IMR-90 (cell line): ENCODE results near the gene COMMD1. TPM values are rescaled to one million over a fixed set of nuclear protein-coding genes. Genes with fewer than 3 reads are reported as not detected.

Source experiments
- ATAC-seq: fragments of 200-7000 bp; cut with Tn5 transposase; 2 replicates; pipeline ENCODE4 v1.9.1; 2020; ENCODE audit warnings: low read depth, mild to moderate bottlenecking, moderate library complexity
- BruUV-seq: library from RNA; stranded (reverse); fragments of 400-500 nt; replicated peaks from 2 replicates; lab custom pipeline; 2021; lab: Mats Ljungman, UMichigan
- CTCF ChIA-PET: fragments of 300-600 bp; formaldehyde crosslinking; extraction: SDS; loops from one replicate; lab custom pipeline; 2021; ENCODE audit warnings: antibody characterized with exemption; lab: Yijun Ruan, JAX
- POLR2A ChIA-PET: fragments of 300-600 bp; sonication (Branson Sonifier 250); formaldehyde crosslinking; loops from one replicate; lab custom pipeline; 2022; ENCODE audit warnings: antibody characterized with exemption; ENCODE audit not compliant: unreplicated experiment; lab: Charles Lee
- DNase-seq: peaks from one replicate; pipeline ENCODE4 v3.0.0; 2013
- H2AFZ ChIP-seq: replicated peaks from 2 replicates; pipeline ENCODE3; 2013; ENCODE audit warnings: low read length, mild to moderate bottlenecking; ENCODE audit not compliant: poor library complexity
- H2AK5ac ChIP-seq: 2 replicates; pipeline ENCODE4 v1.6.1; 2013; ENCODE audit warnings: low read depth, low read length, inconsistent platforms
- H2AK9ac ChIP-seq: replicated peaks from 2 replicates; pipeline ENCODE3; 2013; ENCODE audit warnings: mild to moderate bottlenecking, low read depth, low read length, moderate library complexity; ENCODE audit not compliant: poor library complexity
- H2BK120ac ChIP-seq: 2 replicates; pipeline ENCODE4 v1.6.1; 2013; ENCODE audit warnings: low read depth, low read length, inconsistent platforms
- H2BK15ac ChIP-seq: 3 replicates; pipeline ENCODE4 v1.6.1; 2013; ENCODE audit warnings: low read depth, low read length, inconsistent platforms
- H2BK20ac ChIP-seq: 2 replicates; pipeline ENCODE4 v1.6.1; 2013; ENCODE audit warnings: low read depth, mild to moderate bottlenecking, inconsistent platforms, low read length, moderate library complexity
- H2BK5ac ChIP-seq: 2 replicates; pipeline ENCODE4 v1.6.1; 2013; ENCODE audit warnings: mild to moderate bottlenecking, low read depth, low read length, inconsistent platforms; ENCODE audit not compliant: poor library complexity, severe bottlenecking
- H3K14ac ChIP-seq: replicated peaks from 2 replicates; pipeline ENCODE4 v1.6.1; 2013; ENCODE audit warnings: low read depth, low read length, inconsistent platforms
- H3K18ac ChIP-seq: 2 replicates; pipeline ENCODE4 v1.6.1; 2013; ENCODE audit warnings: low read depth, low read length, control low read depth
- H3K23ac ChIP-seq: 2 replicates; pipeline ENCODE4 v1.6.1; 2013; ENCODE audit warnings: low read depth, low read length, inconsistent platforms
- H3K27ac ChIP-seq: 2 replicates; pipeline ENCODE4 v1.5.1; 2013; ENCODE audit warnings: mild to moderate bottlenecking, control low read depth, low read length; ENCODE audit not compliant: insufficient read depth
- H3K27me3 ChIP-seq: 2 replicates; pipeline ENCODE4 v1.6.1; 2013; ENCODE audit warnings: low read length; ENCODE audit not compliant: control insufficient read depth, insufficient read depth
- H3K36me3 ChIP-seq: 2 replicates; pipeline ENCODE4 v1.6.1; 2013; ENCODE audit warnings: low read length, mixed read lengths; ENCODE audit not compliant: control insufficient read depth, insufficient read depth
- H3K4ac ChIP-seq: 2 replicates; pipeline ENCODE4 v1.6.1; 2013; ENCODE audit warnings: low read depth, low read length, inconsistent platforms
- H3K4me1 ChIP-seq: 2 replicates; pipeline ENCODE4 v1.6.1; 2013; ENCODE audit warnings: low read length, mixed read lengths; ENCODE audit not compliant: control insufficient read depth, insufficient read depth
- H3K4me2 ChIP-seq: 2 replicates; pipeline ENCODE4 v1.6.1; 2013; ENCODE audit warnings: low read depth, mild to moderate bottlenecking, control low read depth, low read length, moderate library complexity
- H3K4me3 ChIP-seq: 2 replicates; pipeline ENCODE4 v1.5.1; 2013; ENCODE audit warnings: low read depth, mild to moderate bottlenecking, control low read depth, low read length, moderate library complexity; ENCODE audit not compliant: insufficient read depth
- H3K56ac ChIP-seq: 2 replicates; pipeline ENCODE4 v1.6.1; 2013; ENCODE audit warnings: low read length, inconsistent platforms; ENCODE audit not compliant: insufficient read depth; ENCODE audit errors: extremely low read depth
- H3K79me1 ChIP-seq, 2 experiments: 2 replicates each; pipeline ENCODE4 v1.6.1; 2013; ENCODE audit warnings: low read length in 2 of 2, inconsistent platforms in 1 of 2, low read depth in 1 of 2
- H3K9ac ChIP-seq: 2 replicates; pipeline ENCODE4 v1.6.1; 2013; ENCODE audit warnings: low read depth, low read length, control low read depth
- H3K9me1 ChIP-seq: 2 replicates; pipeline ENCODE4 v1.6.1; 2013; ENCODE audit warnings: low read length, inconsistent platforms; ENCODE audit not compliant: insufficient read depth
- H3K9me3 ChIP-seq: 2 replicates; pipeline ENCODE4 v1.6.1; 2013; ENCODE audit warnings: low read length; ENCODE audit not compliant: control insufficient read depth, insufficient read depth
- H4K20me1 ChIP-seq: 2 replicates; pipeline ENCODE4 v1.6.1; 2013; ENCODE audit warnings: low read length, inconsistent platforms; ENCODE audit not compliant: insufficient read depth
- H4K5ac ChIP-seq: 2 replicates; pipeline ENCODE4 v1.6.1; 2013; ENCODE audit warnings: mild to moderate bottlenecking, low read depth, low read length, control low read depth
- H4K8ac ChIP-seq, 2 experiments: 2 replicates each; pipeline ENCODE4 v1.6.1; 2013; ENCODE audit warnings: low read depth in 2 of 2, low read length in 2 of 2, control low read depth in 1 of 2, inconsistent platforms in 1 of 2
- H4K91ac ChIP-seq: 2 replicates; pipeline ENCODE4 v1.6.1; 2013; ENCODE audit warnings: low read depth, low read length, inconsistent platforms; ENCODE audit not compliant: insufficient read depth
- BHLHE40 ChIP-seq: fragments of 150-350 bp; IDR thresholded peaks from 2 replicates; pipeline ENCODE4 v1.6.1; 2016; ENCODE audit warnings: mild to moderate bottlenecking, low read depth, low read length
- CHD1 ChIP-seq: IDR thresholded peaks from 2 replicates; pipeline ENCODE4 v1.6.1; 2012; ENCODE audit warnings: low read depth, low read length, improper control_type of control experiment
- ELK1 ChIP-seq: fragments of 150-350 bp; IDR thresholded peaks from 2 replicates; pipeline ENCODE4 v1.6.1; 2016; ENCODE audit warnings: low read depth, mild to moderate bottlenecking, low read length, moderate library complexity, borderline replicate concordance
- FOS ChIP-seq: fragments of 150-350 bp; IDR thresholded peaks from 2 replicates; pipeline ENCODE4 v1.6.1; 2016; ENCODE audit warnings: low read depth, low read length
- MAFK ChIP-seq: IDR thresholded peaks from 2 replicates; pipeline ENCODE4 v1.6.1; 2012; ENCODE audit warnings: low read depth, low read length, improper control_type of control experiment
- MAZ ChIP-seq: IDR thresholded peaks from 2 replicates; pipeline ENCODE4 v1.6.1; 2012; ENCODE audit warnings: low read depth, mild to moderate bottlenecking, low read length, improper control_type of control experiment, moderate library complexity, borderline replicate concordance
- NFE2L2 ChIP-seq: fragments of 150-350 bp; IDR thresholded peaks from 2 replicates; pipeline ENCODE4 v1.6.1; 2016; ENCODE audit warnings: low read depth, mild to moderate bottlenecking, low read length
- POLR2A ChIP-seq: IDR thresholded peaks from 2 replicates; pipeline ENCODE4 v1.6.1; 2012; ENCODE audit warnings: mild to moderate bottlenecking, low read depth, low read length
- RAD21 ChIP-seq: IDR thresholded peaks from 2 replicates; pipeline ENCODE4 v1.6.1; 2012; ENCODE audit warnings: low read length, improper control_type of control experiment
- RFX5 ChIP-seq: IDR thresholded peaks from 2 replicates; pipeline ENCODE4 v1.8.0; 2012; ENCODE audit warnings: low read depth, mild to moderate bottlenecking, low read length, moderate library complexity
- whole genome bisulfite sequencing, 2 experiments: methylation state at CpG; one replicate each; pipeline versions ENCODE4 v1.1.5 to v1.1.7; 2013; ENCODE audit warnings: missing lambda C conversion rate in 2 of 2; ENCODE audit not compliant: insufficient read length in 1 of 2; ENCODE audit errors: extremely low coverage in 2 of 2; 5-methylcytosine and 5-hydroxymethylcytosine counted together
- dilution Hi-C: fragments of 300-500 bp; cut with HindIII; formaldehyde crosslinking; loops from one replicate; pipeline ENCODE4 v1.14.3; 2018; ENCODE audit warnings: low sequenced_read_pairs; ENCODE audit not compliant: unreplicated experiment
- in situ Hi-C: fragments of 300-500 bp; cut with MboI; formaldehyde crosslinking; loops from 3 replicates; pipeline ENCODE4 v1.14.3; 2019; ENCODE audit warnings: low sequenced_read_pairs, inconsistent platforms, mixed read lengths
- intact Hi-C: fragments of 100-400 bp; cut with micrococcal nuclease; formaldehyde crosslinking; loops from 2 replicates; pipeline ENCODE4 v1.10.0; 2022
- polyA plus RNA-seq, 3 experiments: library from polyadenylated mRNA; depleted of rRNA; stranded (reverse); fragments of >200 nt; gene quantifications; 2 replicates each; pipeline ENCODE4 v1.2.3, GENCODE V29; 2012; ENCODE audit warnings: low replicate concordance in 1 of 3
- total RNA-seq: library from RNA; depleted of rRNA; stranded (reverse); fragments of >200 nt; gene quantifications from 2 replicates; pipeline ENCODE4 v1.2.3, GENCODE V29; 2012
- TF ChIP-seq, protein P1 (sequence below): fragments of 150-350 bp; IDR thresholded peaks from 2 replicates; pipeline ENCODE4 v1.6.1; 2017; ENCODE audit warnings: mild to moderate bottlenecking, antibody characterized with exemption, low read length, low read depth

Gene COMMD1
- total and polyA plus RNA-seq, 2 of the 4 experiments (the other 2 are of a cell fraction), result 42.8 to 60.4 TPM

DNA sequence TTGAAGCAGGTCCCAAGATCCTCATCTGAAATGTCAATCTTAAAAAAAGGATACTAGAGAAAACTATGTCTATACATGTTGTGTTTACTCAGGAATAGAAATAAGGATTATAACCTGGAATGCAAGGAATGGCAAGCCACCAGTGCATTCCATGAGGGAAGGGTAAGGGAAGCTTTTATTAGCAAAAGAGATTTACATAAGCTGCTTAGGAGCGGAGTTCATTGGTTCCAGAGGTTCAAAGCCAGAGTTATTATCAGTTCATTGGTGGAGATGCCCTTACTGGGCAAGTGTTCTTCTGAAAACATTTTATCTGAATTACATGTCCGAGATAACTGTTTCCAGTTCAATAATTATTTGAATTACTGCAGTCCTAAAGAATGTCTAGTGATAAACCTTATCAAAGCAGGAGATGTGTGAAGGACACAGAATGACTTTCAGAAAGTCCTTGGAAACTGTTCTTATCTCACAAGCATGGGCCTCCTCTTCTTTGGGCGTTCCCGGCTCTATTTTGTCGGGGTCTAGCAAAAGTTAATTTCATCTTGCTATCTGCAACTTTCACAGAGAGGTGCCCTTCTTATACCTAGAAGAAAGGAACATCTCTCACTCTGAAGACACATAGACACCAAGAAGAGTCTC, 23.5 kb downstream of the COMMD1 start:
- no peaks in the 10 kb centered on the region for H3K27me3 ChIP-seq
- ChIA-PET CTCF (interaction anchor here (1.2 to 1.4 kb wide), 2 partner anchors 19 to 480 kb away, joined by 3 to 4 read pairs; no protein-coding TSS in a partner anchor), POLR2A (no interaction called here)
- no peaks in the 10 kb centered on the region for H3K9me1 ChIP-seq
- in situ Hi-C loops (no loop called here), intact Hi-C loops (no loop called here), dilution Hi-C loops (no loop called here)
- peak overlapping the region; percentile 19 for H3K4ac ChIP-seq
- H3K79me1 ChIP-seq, result peaks cover 0 to 14% of the 10 kb centered on the region in 2 experiments; a peak in 3 of 4 replicates
- H3K56ac ChIP-seq, result no peak overlapping the region; the same call in 1 of the 2 replicates
- no peak overlapping the region for H2AK5ac ChIP-seq
- no peak overlapping the region for H4K8ac ChIP-seq
- H3K4me1 ChIP-seq, result peaks cover 4% of the 10 kb centered on the region
- ATAC-seq (peak; percentile 96), DNase-seq (peak; percentile 66)
- H2AFZ ChIP-seq, result no peak overlapping the region
- 89% methylated on average over 3 of the region's 5 CpGs; no CpG with 5 or more reads in 1 of the 2 experiments for WGBS, 2 experiments
- peak overlapping the region; percentile 37; the same call in 1 of the 2 replicates for H2BK20ac ChIP-seq
- peak overlapping the region; percentile 64; the same call in 1 of the 2 replicates for H3K18ac ChIP-seq
- peak overlapping the region; percentile 45; the same call in 1 of the 2 replicates for H3K27ac ChIP-seq
- no peak overlapping the region for H2AK9ac ChIP-seq
- no peaks in the 10 kb centered on the region for H4K20me1 ChIP-seq
- H3K4me2 ChIP-seq, result peak overlapping the region; percentile 54; the same call in 1 of the 2 replicates
- H3K14ac ChIP-seq, result no peak overlapping the region
- H2BK5ac ChIP-seq, result peak overlapping the region; percentile 54
- no peak overlapping the region; the same call in 1 of the 2 replicates for H4K91ac ChIP-seq
- H3K23ac ChIP-seq, result no peak overlapping the region
- no peak overlapping the region for H4K5ac ChIP-seq
- no peaks in the 10 kb centered on the region for H3K9me3 ChIP-seq
- 0 out of 2 replicates have a peak overlapping the region, but pooled peaks have one; percentile 62 for H2BK120ac ChIP-seq
- H2BK15ac ChIP-seq, result peak overlapping the region; percentile 21; the same call in 1 of the 3 replicates
- no TSS peak for BruUV-seq
- no peaks in the 10 kb centered on the region; the same call in 1 of the 2 replicates for H3K36me3 ChIP-seq
- no peak overlapping the region for H3K4me3 ChIP-seq
- no peak overlapping the region for H3K9ac ChIP-seq
- TF ChIP-seq NFE2L2, result no peak
- TF ChIP-seq ELK1, result no peak
- TF ChIP-seq CHD1, result no peak
- TF ChIP-seq POLR2A, result no peak
- no peak for TF ChIP-seq BHLHE40
- TF ChIP-seq MAFK, result no peak
- no peak for TF ChIP-seq RFX5
- no peak for TF ChIP-seq RAD21
- TF ChIP-seq MAZ, result no peak
- TF ChIP-seq, protein P1, sequence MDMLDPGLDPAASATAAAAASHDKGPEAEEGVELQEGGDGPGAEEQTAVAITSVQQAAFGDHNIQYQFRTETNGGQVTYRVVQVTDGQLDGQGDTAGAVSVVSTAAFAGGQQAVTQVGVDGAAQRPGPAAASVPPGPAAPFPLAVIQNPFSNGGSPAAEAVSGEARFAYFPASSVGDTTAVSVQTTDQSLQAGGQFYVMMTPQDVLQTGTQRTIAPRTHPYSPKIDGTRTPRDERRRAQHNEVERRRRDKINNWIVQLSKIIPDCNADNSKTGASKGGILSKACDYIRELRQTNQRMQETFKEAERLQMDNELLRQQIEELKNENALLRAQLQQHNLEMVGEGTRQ, result no peak
- no peak for TF ChIP-seq FOS
